OCI-LY3 (cell line): ENCODE results near the gene FBXO42.

Experiments
- H2AFZ ChIP-seq: fragments of 200-600, 300-600 bp; shearing (Covaris generic); 2 replicates; pipeline ENCODE4 v1.6.0; 2014; ENCODE audit warnings: antibody characterized with exemption, low read depth, low read length
- H3K27ac ChIP-seq: fragments of 200-600, 300-600 bp; sonication (generic); 2 replicates; pipeline ENCODE4 v1.5.1; 2014; ENCODE audit warnings: mild to moderate bottlenecking, low read length, moderate library complexity, mixed read lengths
- H3K27me3 ChIP-seq: fragments of 200-600, 300-600 bp; sonication (generic); 2 replicates; pipeline ENCODE4 v1.6.1; 2014; ENCODE audit warnings: low read depth, low read length, mixed read lengths
- H3K36me3 ChIP-seq: fragments of 200-600, 300-600 bp; sonication (generic); replicated peaks from 2 replicates; pipeline ENCODE3; 2014; ENCODE audit warnings: low read depth, low read length, mixed read lengths
- H3K4me1 ChIP-seq: fragments of 300-600, 200-600 bp; sonication (generic); 2 replicates; pipeline ENCODE4 v1.6.1; 2014; ENCODE audit warnings: low read length, mixed read lengths
- H3K4me2 ChIP-seq: fragments of 200-600, 300-600 bp; sonication (generic); 2 replicates; pipeline ENCODE4 v1.6.1; 2014; ENCODE audit warnings: low read length, mixed read lengths
- H3K4me3 ChIP-seq: fragments of 300-600, 200-600 bp; sonication (generic); 2 replicates; pipeline ENCODE4 v1.5.1; 2014; ENCODE audit warnings: antibody characterized with exemption, mild to moderate bottlenecking, low read length, moderate library complexity
- H3K79me2 ChIP-seq: fragments of 300-600, 200-600 bp; shearing (Covaris generic); 2 replicates; pipeline ENCODE4 v1.6.1; 2014; ENCODE audit warnings: mild to moderate bottlenecking, low read length, mixed read lengths
- H3K9ac ChIP-seq: fragments of 300-600, 200-600 bp; shearing (Covaris generic); 2 replicates; pipeline ENCODE4 v1.6.0; 2014; ENCODE audit warnings: mild to moderate bottlenecking, low read length, moderate library complexity
- H3K9me3 ChIP-seq: fragments of 200-600, 300-600 bp; shearing (Covaris generic); 2 replicates; pipeline ENCODE4 v1.6.1; 2014; ENCODE audit warnings: low read length, mixed read lengths; ENCODE audit not compliant: insufficient read depth
- H4K20me1 ChIP-seq: fragments of 200-600, 300-600 bp; sonication (generic); 2 replicates; pipeline ENCODE4 v1.6.1; 2016; ENCODE audit warnings: low read length, mixed read lengths; ENCODE audit not compliant: insufficient read depth
- CTCF ChIP-seq: fragments of 200-600, 300-600 bp; sonication (generic); IDR thresholded peaks from 2 replicates; pipeline ENCODE4 v1.5.1; 2014; ENCODE audit warnings: antibody characterized with exemption, low read length, low read depth
- EZH2phosphoT487 ChIP-seq: fragments of 200-600 bp; shearing (Covaris generic); IDR thresholded peaks from 2 replicates; pipeline ENCODE4 v1.6.1; 2018; ENCODE audit warnings: antibody characterized with exemption, mixed run types, low read depth

The FBXO42 gene

GRCh38 chr1:16208270-16208987, 143.9 kb downstream of the FBXO42 start:
- H3K27ac ChIP-seq, result no peak overlapping the region
- H3K9me3 ChIP-seq, result no peaks in the 10 kb centered on the region
- no peaks in the 10 kb centered on the region for H3K27me3 ChIP-seq
- H3K9ac ChIP-seq, result no peak overlapping the region
- no peak overlapping the region for H3K4me2 ChIP-seq
- no peaks in the 10 kb centered on the region for H3K79me2 ChIP-seq
- TF ChIP-seq EZH2phosphoT487 (no peak), CTCF (no peak)
- no peak overlapping the region for H2AFZ ChIP-seq
- H3K4me3 ChIP-seq, result no peak overlapping the region
- H3K4me1 ChIP-seq, result peaks cover 8% of the 10 kb centered on the region; the same call in 1 of the 2 replicates
- H3K36me3 ChIP-seq, result no peaks in the 10 kb centered on the region
- H4K20me1 ChIP-seq, result no peaks in the 10 kb centered on the region

GRCh38 chr1:16207318-16208269, 144.7 kb downstream of the FBXO42 start:
- Histone ChIP-seq H3K79me2 (no peaks in the 10 kb centered on the region), H3K4me1 (peaks cover 8% of the 10 kb centered on the region; the same call in 1 of the 2 replicates), H3K9me3 (no peaks in the 10 kb centered on the region), H4K20me1 (no peaks in the 10 kb centered on the region), H3K4me2 (peak overlapping the region; percentile 80), H3K4me3 (peak overlapping the region; percentile 87), H3K36me3 (no peaks in the 10 kb centered on the region), H3K9ac (peak overlapping the region; percentile 76), H2AFZ (no peak overlapping the region), H3K27me3 (no peaks in the 10 kb centered on the region), H3K27ac (peak overlapping the region; percentile 72)
- TF ChIP-seq CTCF (no peak), EZH2phosphoT487 (no peak)

- peak overlapping the region; percentile 80 for H3K4me2 ChIP-seq
- peak overlapping the region; percentile 76 for H3K9ac ChIP-seq
- peaks cover 8% of the 10 kb centered on the region; the same call in 1 of the 2 replicates for H3K4me1 ChIP-seq
- no peaks in the 10 kb centered on the region for H3K36me3 ChIP-seq
- peak overlapping the region; percentile 72 for H3K27ac ChIP-seq
- H3K9me3 ChIP-seq, result no peaks in the 10 kb centered on the region
- peak overlapping the region; percentile 87 for H3K4me3 ChIP-seq
- no peaks in the 10 kb centered on the region for H3K27me3 ChIP-seq
- TF ChIP-seq EZH2phosphoT487 (no peak), CTCF (no peak)
- H2AFZ ChIP-seq, result peak overlapping the region; percentile 75; the same call in 1 of the 2 replicates
- H4K20me1 ChIP-seq, result no peaks in the 10 kb centered on the region
- H3K79me2 ChIP-seq, result no peaks in the 10 kb centered on the region
Observed at GRCh38 chr1:16206547-16207317, 145.5 kb downstream of the FBXO42 start.
